ENCODE measurements around the gene C16orf86.

Gene C16orf86

DNA sequence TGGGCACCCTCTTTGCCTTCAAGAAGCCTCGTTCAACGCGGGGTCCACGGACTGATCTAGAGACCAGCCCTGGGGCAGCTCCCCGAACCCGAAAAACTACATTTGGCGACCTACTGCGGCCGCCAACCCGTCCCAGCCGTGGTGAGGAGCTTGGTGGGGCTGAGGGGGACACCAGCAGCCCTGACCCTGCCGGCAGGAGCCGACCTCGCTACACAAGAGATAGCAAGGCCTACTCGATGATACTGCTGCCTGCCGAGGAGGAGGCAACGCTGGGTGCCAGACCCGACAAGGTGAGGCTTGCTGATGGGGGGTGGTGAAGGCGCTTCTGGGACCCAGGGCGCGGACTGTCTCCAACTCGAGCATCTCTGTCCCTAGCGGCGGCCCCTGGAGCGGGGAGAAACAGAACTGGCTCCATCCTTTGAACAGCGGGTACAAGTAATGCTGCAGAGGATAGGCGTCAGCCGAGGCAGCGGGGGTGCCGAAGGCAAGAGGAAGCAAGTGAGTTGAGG, 12.2 kb upstream of the C16orf86 start:
- no peak for DNase-seq

DNA sequence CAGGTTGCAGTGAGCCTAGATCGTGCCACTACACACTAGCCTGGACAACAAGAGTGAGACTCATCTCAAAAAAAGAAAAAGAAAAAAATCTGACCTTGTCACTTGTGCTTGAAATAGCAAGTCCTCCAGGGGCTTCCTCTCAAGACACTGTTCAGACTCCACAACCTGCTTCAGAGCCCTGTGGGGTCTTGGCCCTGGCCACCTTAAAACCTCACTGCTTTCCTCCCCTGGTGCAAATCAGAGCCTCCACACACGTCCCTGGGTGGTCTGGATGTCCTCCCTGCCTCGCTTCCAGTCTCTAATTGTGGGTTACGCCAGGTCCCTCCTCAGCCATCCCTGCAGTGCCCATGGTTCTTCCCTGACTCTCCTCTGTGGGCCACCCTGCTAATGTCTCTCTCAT, 11.3 kb upstream of the C16orf86 start:
- DNase-seq: no peak

DNA sequence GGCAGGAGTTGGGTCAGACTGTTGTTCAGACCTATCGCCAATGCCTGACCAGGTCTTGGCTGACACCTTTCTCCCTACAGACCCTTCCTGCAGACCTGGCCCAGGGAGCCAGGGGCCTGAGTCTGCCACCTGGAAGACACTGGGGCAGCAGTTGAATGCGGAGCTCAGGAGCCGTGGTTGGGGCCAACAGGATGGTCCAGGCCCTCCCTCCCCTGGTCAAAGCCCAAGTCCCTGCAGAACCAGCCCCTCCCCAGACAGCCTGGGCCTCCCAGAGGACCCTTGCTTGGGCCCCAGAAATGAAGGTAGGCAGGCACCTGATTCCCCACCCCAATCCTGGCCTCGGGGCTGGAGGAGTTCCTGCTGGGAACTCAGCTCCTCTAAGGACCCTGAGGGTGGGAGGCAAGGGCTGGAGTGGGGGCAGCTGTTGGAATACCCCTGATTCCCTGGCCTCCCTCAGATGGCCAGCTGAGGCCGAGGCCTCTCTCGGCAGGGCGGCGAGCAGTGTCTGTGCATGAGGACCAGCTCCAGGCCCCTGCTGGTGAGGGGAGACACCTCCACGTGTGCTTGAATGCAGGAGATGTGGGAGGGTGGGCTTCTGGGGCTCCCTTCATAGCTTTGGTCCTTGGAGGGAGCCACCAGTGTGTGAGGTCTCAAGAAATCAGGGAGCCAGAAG, 10.1 kb upstream of the C16orf86 start:
- no peak for DNase-seq

DNA sequence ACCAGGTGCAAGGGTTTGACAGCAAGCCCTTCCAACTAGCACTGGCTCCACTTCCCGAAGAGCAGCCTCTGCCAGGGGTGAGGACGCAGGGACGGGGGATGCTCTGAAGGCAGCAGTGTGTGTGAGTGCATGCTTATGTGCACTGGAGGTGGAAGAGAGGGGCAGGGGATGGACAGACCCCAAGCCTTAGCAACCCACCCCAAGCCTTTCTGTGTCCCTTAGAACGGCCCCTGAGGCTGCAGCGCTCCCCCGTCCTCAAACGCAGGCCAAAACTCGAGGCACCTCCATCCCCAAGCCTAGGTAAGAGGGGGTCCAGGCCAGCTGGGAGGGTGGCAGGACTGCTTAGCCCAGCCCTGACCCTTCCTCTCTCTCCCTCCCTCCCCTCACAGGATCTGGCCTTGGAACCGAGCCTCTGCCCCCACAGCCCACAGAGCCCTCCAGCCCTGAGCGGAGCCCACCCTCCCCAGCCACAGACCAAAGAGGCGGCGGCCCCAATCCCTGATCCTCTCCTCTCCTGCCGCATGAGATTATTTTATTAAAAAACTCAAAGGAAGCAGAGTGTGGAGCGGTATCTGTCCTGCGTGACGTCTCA, 9.5 kb upstream of the C16orf86 start:
- no peak for DNase-seq

DNA sequence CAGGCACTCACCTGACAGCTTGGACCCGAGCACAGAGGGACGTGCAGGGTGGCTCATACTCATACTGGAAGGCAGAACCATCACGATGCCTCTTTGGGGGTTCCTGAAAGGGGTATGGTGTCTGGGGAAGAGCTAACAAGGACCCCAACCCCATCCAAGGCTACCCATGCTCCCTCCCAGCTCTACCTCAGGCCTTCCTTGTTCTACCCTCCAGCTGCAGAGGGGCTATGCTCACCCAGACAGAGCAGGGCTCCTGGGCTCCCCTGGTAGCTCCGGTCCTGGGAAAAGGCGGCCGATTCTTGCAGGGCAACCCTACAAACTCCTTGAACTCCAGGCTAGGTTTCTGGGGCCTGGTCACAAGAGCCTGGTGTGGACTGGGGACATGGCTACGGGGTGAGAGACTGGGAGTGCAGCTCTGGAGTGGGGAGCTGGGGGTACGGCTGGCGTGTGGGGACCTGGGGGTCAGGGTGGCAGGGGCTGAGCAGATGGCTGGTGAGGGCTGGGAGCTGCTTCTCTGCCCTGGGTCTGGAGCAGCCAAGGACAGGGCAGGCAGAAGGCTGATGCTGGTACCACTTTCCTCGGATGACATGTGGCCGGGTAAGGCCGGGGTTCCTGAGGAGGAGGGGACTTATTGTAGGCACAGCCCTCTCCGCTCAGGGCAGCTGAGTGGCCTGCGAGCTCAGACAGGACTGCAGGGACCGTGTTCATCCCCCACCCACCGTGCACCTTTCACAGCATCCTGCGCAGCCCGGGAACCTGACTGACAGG, 8.7 kb upstream of the C16orf86 start:
- DNase-seq: no peak

DNA sequence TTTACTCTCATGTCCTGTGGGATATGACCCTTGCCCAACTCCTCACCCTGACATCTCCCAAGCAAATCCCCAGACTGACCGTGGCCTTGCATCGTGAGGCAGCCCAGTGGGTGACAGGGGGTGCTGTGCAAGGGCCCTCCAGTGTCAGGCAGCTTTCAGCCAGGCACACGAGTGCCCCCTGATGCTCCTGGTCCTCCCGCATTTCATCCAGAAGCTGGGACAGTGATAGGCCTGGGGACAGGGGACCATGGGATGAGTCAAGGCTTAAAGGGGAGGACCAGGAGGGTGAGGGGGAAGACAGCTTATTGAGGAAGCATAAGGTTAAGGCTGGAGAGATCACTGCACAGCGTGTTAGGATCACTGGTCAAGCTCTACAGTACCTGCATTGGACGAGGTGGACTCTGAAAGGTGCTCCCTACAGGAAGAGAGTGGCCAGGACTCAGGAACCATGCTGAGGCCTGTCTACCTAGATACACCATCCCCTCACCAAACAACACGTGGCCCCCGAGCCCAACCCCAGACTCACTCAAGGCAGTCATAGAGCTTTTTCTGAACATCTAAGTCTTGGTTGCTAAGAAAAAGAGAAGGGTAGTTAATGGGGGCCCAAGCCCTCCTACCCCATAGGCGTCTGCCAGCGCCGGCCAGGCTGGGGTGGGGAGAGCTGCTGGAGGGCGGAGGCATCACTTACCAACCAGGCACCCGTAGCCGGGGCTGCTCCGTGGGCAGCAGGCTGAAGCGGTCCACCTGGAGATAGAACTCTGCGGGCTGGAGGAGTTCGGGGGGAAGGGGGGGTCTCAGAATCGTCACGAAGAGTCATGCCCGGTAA, 7.6 kb upstream of the C16orf86 start:
- no peak for DNase-seq

DNA sequence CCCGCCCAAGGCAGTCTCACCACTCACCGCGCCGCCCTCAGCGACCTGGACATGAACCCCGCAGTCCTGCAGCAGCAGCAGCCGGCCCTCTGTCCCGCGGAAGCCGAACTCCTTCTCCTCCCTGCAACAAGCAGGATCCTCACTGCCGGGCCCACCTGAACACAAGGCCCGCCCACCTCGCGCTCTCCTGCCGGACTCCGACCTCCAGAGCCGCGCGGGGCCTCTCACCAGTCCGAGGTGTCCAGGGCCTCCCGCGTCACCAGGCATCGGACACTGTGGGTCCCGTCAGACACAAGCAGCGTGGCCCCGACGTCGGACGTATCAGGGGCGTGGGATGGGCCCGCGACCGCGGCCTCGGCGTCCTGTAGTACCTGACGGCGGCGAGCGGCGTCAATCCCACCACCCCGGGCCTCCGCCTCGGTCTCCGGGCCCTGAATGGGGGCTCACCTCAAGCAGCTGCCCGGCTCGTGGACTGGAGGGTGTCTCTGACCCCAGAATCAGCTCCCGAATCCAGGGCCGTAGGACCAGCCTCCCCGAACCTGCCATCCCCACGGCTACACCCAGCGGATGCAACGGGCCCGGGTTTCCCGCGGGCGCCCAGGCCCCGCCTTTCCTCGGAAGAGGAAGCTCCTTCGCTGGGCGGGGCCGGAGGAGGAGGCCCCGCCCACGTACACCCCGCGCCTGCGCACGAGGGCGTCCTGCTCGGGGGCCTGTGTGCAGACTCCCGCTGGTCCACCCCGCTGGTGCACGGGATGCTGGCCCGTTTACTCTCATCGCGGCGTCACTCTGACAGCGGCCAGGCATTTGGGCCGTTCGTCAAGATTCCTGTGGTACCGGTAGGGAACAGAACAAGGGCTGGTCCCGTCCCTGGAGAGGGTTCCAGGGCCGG, 6.7 kb upstream of the C16orf86 start, which contains the start of gene ACD:
Gene ACD (minus strand): TSS at position 586 of the 889 bp plus-strand sequence. CDS start 40 bp downstream, at position 546.
- peak; percentile 78 to 79 for DNase-seq

DNA sequence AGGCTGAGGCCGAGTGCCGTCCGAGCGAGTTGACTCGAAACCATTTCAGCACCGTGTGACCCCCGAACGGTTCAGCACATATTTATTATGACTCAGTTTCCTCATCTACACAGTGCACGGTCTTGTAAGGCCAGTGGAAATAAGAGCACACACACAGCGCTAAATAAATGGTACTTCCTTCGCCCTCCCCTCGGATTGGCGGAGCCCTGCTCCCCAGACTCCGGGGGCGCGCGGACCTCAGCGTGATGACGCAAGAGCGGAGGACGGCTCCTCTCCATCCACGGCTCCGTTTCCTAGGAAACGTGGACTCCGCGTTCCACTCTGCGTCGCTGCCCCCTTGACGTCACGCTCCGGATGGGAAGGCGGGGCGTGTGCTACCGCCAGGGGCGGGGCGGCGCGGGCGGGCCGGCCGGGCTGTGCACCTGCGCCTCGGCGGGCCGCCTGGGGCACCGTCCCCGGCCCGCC, 6.0 kb upstream of the C16orf86 start, which contains the start of gene PARD6A:
Gene PARD6A (plus strand): TSS at position 397 of the 465 bp plus-strand sequence. CDS start 79 bp downstream, outside the sequence.
- peak; percentile 83 to 89 for DNase-seq

DNA sequence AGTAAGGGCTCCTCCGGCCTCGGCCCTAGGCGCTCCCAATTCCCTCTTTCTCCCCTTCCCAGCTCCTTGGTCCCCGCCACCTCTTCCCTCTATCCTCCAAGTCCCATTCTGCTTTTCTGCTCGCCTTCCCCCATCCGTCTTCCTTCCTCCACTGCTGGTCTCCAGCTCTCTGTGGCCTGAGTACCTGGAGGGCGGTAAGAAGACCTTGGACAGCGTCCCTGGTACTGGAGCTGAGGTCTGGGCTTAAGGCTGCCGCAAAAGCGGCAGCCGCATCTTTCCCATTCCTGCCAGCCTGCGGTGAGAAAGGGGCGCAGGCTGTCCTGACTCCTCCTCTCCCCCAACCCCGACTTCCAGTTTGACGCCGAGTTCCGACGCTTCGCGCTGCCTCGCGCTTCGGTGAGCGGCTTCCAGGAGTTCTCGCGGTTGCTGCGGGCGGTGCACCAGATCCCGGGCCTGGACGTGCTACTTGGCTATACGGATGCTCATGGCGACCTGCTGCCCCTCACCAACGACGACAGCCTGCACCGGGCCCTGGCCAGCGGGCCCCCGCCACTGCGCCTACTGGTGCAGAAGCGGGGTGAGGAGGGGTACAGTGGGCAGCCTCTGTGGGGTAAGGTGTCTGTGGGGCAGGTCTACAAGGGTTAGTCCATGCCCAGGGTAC, 5.4 kb upstream of the C16orf86 start:
- DNase-seq: no peak

DNA sequence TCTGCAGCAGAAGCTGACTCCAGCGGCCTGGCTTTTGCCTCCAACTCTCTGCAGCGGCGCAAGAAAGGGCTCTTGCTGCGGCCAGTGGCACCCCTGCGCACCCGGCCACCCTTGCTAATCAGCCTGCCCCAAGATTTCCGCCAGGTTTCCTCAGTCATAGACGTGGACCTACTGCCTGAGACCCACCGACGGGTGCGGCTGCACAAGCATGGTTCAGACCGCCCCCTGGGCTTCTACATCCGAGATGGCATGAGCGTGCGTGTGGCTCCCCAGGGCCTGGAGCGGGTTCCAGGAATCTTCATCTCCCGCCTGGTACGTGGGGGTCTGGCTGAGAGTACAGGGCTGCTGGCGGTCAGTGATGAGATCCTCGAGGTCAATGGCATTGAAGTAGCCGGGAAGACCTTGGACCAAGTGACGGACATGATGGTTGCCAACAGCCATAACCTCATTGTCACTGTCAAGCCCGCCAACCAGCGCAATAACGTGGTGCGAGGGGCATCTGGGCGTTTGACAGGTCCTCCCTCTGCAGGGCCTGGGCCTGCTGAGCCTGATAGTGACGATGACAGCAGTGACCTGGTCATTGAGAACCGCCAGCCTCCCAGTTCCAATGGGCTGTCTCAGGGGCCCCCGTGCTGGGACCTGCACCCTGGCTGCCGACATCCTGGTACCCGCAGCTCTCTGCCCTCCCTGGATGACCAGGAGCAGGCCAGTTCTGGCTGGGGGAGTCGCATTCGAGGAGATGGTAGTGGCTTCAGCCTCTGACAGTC, 4.5 kb upstream of the C16orf86 start:
- no peak for DNase-seq

DNA sequence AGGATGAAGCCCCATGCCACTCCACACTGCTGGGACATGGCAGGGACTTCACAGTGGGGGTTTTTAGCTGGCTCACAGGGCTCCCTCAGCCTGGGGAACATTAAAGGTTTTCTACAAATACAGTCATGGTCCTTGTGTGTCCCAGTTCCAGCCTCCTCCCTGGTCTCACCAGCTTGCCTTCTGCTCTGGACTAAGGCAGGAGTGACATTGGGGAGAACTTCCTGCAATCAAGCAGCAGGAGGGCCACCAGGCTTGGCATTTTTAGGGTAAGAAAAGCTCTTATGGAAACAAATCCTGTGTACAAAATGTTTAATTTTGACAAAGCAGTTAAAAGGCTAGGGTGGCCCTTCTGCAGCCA, 4.0 kb upstream of the C16orf86 start:
- no peak for DNase-seq

DNA sequence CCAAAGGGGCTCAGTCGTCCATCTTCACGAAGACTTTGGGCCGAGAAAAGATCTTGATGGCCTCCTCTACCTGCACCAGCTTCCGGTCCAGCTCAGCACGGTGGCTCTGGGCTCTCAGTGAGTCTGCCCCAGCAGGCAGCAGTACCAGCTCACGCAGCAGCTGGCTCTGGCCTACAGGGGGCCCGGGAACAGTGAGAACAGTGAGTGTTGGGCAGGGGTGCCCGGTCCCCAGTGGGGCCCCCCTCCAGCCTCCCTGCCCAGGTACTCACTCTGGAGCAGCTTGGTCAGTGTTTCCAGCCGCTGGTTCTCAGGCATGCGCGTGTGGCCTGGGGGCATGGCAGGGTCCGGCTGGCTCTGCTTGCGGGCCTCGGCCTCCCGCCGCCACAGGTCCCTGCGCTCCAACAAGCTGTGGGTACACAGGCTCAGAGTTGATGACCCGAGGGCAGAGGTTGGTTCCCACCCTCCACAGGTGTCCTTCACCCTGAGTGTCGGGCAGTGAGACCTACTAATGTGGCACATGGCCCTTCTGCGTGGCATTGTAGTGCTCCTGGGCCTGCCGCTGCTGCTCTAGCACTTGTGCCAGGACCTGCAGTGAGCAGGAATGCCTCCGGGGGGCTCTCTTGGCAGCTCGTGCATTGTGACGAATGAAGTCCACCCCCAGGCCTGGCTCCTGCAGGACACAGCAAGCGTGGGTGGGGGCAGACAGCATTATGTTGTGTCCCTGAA, 3.3 kb upstream of the C16orf86 start:
- peak; percentile 5 to 9 for DNase-seq

DNA sequence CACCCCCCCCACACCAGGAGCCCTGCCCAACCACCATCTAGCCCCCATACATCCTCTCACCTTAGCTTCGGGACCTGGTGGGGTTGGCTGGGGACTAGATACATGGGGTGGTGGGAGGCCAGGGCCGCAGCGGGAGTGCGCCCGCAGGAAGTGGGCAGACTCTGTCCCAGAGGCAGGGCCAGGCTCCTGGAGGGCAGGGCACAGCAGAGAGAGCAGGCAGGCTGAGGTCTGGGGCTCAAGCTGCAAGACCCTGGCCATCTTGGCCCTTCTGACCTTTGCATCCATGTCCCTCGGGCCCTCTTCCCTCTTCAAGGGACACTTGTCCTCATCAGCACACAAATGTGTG, 2.8 kb upstream of the C16orf86 start:
- DNase-seq: no peak

DNA sequence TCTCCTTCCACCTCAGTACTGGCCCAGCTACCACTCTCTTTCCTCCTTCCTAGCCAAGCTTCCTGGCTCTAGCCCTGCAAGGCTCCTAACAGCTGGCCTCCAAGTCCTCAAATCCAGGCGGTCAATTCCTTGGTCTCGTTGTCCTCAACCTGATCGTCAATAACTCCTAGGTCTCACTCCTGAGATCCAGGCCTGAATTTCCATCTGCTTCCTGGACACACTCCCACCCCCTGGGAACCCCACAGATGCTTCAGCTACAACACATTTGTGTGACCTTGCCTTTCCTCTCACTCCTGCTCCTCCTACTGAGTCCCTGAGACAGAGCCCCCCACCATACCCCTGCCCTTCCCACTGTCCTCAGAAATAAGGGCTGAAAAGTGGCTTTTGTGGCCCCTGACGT, 2.4 kb upstream of the C16orf86 start:
- DNase-seq: no peak

DNA sequence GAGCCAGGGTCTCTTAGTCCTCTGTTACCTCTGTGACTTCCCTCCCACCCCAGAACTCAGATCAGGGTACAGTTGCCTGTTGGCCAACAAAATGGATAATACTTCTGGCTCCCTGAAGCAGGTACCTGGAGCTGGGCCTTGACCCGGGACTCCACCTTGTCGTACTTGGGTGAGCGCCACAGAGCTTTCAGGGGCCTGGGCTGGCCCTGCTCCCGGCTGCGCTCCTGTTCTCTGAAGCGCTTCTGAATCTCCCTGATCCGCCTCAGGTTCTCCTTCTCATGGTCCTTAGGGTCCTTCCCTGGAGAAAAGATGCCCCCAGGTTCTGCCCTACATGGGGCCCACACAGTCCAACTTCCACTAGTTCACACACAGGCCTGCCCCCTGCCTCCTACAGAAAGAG, 1.7 kb upstream of the C16orf86 start:
- DNase-seq: no peak

DNA sequence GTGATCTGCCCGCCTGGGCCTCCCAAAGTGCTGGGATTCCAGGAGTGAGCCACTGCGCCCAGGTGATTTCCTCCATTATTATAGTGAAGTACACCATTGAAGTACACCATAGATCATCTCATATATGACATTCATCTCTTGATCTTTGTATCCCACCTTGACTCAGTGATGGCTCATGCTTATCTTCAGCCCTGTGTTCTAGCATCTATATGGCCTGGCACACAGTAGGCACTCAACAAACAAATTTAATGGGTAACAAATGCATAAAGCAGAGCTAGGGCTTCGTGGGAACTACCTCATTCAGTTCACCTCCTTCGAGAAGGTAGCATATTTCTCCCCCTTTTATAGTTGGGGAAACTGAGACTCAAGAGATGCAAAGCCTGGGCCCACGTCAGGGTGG, 1.0 kb upstream of the C16orf86 start:
- DNase-seq: no peak

DNA sequence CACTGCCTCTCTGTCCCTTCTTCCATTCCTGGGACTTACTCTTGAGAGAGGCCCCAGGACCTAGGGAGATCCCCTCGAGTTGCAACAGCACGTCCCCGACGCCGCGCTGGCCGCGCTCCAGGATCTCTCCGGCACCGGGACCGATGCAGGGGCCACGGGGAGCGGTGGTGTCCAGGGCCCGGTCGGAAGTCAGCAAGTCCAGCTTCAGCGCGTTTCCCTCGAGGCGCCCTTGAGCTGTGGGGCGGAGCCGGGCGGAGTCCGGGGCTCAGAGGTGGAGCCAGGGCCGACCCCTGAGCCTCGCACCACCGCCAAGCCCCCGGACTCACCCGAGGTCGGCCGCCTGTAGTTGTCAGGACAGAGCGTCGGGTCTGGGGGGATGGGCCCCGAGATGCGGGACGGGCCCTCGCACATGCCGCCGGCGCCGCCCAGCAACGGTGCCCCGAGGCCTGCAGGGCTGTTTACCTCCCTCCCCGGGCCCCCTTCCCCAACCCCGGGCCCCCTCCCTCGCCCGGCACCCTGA, 522 bp upstream of the C16orf86 start:
- peak; percentile 6 to 21 for DNase-seq

DNA sequence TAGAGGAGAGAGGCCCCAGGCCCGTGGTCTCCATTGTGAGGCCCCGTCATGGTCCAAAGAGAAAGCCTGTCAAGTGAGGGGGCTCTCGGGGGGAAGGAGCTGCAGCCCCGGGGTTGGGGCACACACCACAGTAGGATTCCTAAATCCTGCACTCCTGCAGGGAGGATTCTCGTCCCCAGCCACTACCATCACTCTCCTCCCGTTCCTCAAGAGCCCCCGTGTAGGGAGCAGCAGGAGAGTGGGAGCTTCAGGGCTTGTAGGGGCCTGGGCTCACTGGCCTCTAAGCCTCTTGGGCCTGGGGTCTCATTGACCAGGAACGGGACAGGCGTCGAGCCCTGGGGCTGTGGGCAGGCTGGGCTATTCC, 821 bp downstream of the C16orf86 start:
- no peak for DNase-seq

DNA sequence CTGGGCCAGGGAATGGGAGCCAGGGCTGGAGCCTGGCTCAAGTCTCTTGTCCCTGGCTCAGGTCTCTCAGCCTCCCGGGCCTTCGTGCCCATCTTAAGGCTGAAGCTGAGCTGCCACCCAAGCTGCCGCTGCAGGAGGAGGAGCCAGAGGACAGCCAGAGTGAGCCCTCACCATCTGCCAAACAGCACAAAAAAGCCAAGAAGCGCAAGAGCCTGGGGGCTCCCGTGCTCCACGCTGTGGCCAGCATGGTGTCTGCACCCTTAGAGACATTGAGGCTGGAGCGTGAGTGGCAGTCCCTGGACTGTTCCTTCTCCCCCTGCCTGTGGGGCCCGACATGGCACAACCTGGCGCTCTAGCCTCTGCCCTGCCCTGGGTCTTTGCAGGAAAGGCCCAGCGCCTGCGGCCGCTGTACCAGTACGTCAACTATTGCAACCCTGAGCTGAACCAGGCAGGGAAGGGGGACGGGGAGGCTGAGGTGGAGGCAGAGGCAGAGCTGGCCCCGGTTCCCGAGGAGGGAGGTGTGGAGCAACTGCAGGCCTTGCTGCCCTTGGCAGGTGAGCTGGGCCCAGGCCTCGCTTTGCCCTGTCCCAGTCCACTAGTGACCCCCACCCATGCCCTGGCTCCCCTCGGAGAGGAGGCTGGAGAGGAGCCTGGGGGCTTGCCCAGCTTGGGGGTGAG, 1.3 kb downstream of the C16orf86 start:
- DNase-seq: peak; percentile 92 to 95

Measured in AML-193 (cell line).